Astrocyte of the cerebellum (primary cell): Measurements from ENCODE around the gene PIGS.

Experiments
- DNase-seq: peaks from one replicate; pipeline ENCODE4 v3.0.0-alpha.2; 2011; ENCODE audit warnings: low read depth
- H3K4me3 ChIP-seq: 2 replicates; pipeline ENCODE4 v1.5.1; 2011; ENCODE audit warnings: mild to moderate bottlenecking, low read depth, low read length, moderate library complexity
- CTCF ChIP-seq: IDR thresholded peaks from 2 replicates; pipeline ENCODE4 v1.5.1; 2012; ENCODE audit warnings: low read length, low read depth, moderate library complexity, mild to moderate bottlenecking; ENCODE audit errors: missing control alignments
- in situ Hi-C: cut with HindIII; loops from 2 replicates; pipeline ENCODE4 v1.10.0; 2017; ENCODE audit warnings: low sequenced_read_pairs

PIGS gene

GRCh38 chr17:28570716-28571360, 486 bp downstream of the PIGS start:
- TF ChIP-seq CTCF = no peak
- DNase-seq = no peak
- H3K4me3 ChIP-seq = peak overlapping the region; percentile 97
- in situ Hi-C loops = no loop called here

GRCh38 chr17:28569446-28569845, 1.9 kb downstream of the PIGS start:
- no peak overlapping the region for H3K4me3 ChIP-seq
- in situ Hi-C loops = no loop called here
- no peak for TF ChIP-seq CTCF
- DNase-seq = no peak

- H3K4me3 ChIP-seq = no peak overlapping the region
- in situ Hi-C loops = no loop called here
- TF ChIP-seq CTCF = no peak
- no peak for DNase-seq
Measured at GRCh38 chr17:28567604-28568003, 3.7 kb downstream of the PIGS start.

GRCh38 chr17:28563475-28563874, 7.8 kb downstream of the PIGS start:
- peak; percentile 24 for DNase-seq
- in situ Hi-C loops = no loop called here
- TF ChIP-seq CTCF = no peak
- H3K4me3 ChIP-seq = no peak overlapping the region

GRCh38 chr17:28555022-28555421, 16.3 kb downstream of the PIGS start:
- no peak overlapping the region for H3K4me3 ChIP-seq
- no peak for TF ChIP-seq CTCF
- in situ Hi-C loops = no loop called here
- DNase-seq = no peak

GRCh38 chr17:28554565-28554964, 16.8 kb downstream of the PIGS start:
- H3K4me3 ChIP-seq = no peak overlapping the region
- no peak for DNase-seq
- in situ Hi-C loops = no loop called here
- no peak for TF ChIP-seq CTCF

- in situ Hi-C loops = no loop called here
- TF ChIP-seq CTCF = no peak
- H3K4me3 ChIP-seq = no peak overlapping the region
- DNase-seq = no peak
Measured at GRCh38 chr17:28553000-28553505, 18.3 kb downstream of the PIGS start.
